D721Med (cell line): ENCODE measurements around the gene VAV3.

Experiments used
- DNase-seq: peaks from one replicate; pipeline ENCODE4 v3.0.0; 2011; ENCODE audit warnings: low spot score; ENCODE audit not compliant: insufficient read length
- FAIRE-seq: peaks from 2 replicates; lab custom pipeline; 2011; peaks lifted over from hg19 to GRCh38; lab: Jason Lieb, UNC
- TF ChIP-seq, protein P1 (sequence below): IDR thresholded peaks from 2 replicates; pipeline ENCODE4 v1.5.1; 2012; ENCODE audit warnings: mild to moderate bottlenecking, control low read depth; ENCODE audit not compliant: insufficient read depth; ENCODE audit errors: missing control alignments

Gene VAV3

DNA sequence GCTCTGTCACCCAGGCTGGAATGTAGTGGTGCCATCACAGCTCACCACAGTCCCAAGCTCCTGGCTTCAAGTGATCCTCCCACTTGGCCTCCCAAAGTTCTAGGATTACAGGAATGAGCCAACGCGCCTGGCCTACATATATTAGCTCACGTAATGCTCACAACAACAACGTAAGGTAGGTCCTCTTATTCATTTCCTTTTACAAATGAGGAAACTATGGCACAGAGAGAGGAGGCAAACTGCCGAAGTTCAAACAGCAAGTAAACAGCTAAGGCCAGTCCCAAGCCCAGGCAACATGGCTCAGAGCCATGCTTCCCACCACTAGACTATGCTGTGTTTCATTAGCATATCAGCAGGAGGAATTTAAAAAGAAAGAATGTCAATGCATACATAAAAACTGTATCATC is 284.4 kb downstream of the VAV3 start:
- FAIRE-seq (no peak), DNase-seq (no peak)
- TF ChIP-seq, protein P1, sequence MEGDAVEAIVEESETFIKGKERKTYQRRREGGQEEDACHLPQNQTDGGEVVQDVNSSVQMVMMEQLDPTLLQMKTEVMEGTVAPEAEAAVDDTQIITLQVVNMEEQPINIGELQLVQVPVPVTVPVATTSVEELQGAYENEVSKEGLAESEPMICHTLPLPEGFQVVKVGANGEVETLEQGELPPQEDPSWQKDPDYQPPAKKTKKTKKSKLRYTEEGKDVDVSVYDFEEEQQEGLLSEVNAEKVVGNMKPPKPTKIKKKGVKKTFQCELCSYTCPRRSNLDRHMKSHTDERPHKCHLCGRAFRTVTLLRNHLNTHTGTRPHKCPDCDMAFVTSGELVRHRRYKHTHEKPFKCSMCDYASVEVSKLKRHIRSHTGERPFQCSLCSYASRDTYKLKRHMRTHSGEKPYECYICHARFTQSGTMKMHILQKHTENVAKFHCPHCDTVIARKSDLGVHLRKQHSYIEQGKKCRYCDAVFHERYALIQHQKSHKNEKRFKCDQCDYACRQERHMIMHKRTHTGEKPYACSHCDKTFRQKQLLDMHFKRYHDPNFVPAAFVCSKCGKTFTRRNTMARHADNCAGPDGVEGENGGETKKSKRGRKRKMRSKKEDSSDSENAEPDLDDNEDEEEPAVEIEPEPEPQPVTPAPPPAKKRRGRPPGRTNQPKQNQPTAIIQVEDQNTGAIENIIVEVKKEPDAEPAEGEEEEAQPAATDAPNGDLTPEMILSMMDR = no peak

DNA sequence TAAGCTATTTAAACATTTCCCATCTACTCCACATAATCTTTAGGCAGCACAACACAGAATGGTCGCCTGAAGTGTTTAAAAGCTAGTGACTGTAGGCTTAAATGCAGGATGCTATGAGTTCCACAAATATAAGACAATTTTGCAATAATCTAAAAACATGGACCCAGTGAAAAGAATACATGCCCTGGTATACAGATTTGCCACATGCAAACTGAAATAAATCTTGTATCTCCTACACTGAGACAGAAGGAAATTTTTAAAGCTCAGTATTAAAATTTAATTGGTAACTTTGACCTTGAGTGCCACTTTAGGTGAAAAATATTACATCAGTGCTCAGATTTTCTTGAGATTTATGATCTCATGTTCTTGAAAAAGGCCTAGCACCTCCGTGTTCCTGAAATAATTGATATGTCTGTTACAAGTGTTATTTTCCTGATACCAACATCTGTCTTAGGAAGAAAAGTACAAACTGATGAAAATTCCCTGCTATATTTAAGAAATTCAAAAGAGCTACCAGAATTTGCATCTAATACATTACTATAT is 285.5 kb downstream of the VAV3 start:
- DNase-seq = no peak
- FAIRE-seq = peak; percentile 32
- TF ChIP-seq, protein P1 = no peak

DNA sequence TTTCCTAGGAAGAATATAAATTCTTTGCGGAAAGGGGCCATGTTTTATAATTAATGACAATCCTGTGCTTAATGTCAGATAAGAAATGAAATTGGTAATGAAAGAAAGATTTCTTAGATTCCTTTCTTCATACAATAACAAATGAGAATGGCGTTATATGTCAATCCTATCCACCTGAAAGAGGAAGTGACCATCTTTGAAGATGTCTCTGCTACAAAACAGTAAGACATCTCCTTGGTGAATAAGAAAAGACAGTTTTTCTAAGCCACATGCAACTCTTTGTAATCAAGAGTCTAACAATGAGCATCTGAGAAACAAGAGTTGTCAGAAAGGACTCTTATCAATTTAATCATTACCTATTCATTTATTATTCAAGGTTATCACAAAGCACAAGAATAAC is 286.0 kb downstream of the VAV3 start:
- FAIRE-seq (no peak), DNase-seq (no peak)
- TF ChIP-seq, protein P1 = no peak

DNA sequence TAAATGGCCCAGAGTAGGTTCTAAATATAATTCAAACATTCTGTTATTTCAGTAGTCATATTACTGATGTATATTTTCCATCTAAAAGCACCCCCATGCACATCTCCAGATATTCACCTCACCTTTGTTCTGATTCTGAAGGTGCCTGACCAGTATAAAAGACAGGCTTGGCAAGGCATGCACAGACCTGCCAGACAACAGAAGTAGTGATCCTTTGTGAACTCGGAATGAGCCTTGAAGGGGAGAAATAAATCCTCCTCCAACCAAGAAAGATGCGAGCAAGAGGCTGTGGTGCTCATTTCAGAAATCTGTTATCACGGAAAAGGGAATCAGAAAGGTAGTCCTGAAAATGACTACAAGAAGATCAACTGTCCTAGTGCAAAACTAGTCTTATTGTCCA is 287.3 kb downstream of the VAV3 start:
- FAIRE-seq = no peak

DNA sequence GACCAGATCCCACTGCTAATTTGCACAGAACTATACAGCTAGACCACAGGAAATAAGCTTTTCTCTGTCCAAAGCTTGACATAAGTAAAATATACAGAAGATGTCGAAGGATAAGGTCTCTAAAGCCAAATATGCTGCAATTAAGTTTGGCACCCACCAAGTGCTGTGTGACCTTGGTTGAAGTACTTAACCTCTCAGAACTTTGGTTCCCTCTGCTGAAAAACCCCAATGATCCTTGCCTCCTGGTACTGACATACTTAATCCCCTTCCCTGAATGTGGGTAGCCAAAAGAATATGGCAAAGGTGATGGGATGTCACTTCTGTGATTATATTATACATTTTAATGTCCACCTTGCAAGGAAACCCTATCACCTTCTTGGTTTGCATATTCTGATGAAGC is 290.5 kb downstream of the VAV3 start:
- no peak for DNase-seq

More for the DNA sequence above, 287.3 kb downstream of the VAV3 start:
- no peak for DNase-seq
- TF ChIP-seq, protein P1 = no peak

DNA sequence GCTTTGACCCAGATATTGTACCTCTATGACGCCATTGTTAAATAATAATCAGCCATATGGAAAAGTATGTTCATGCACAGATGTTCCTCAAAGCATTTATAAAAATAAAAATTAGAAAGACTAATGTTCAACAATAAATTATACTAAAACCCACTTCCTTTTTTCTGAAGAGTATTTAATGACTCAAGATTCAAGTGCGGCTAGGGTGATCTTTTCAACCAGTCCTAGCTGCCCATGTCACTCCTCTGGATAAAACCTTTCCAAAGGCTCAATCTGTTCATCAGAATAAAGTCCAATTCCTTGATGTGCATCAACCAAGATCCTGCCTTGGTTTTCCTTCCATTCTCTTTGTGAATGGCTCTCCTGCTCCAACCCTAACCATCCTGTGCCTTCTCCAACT is 292.0 kb downstream of the VAV3 start:
- FAIRE-seq (no peak), DNase-seq (no peak)
- TF ChIP-seq, protein P1 = no peak

More for the DNA sequence above, 290.5 kb downstream of the VAV3 start:
- TF ChIP-seq, protein P1 = no peak
- no peak for FAIRE-seq

DNA sequence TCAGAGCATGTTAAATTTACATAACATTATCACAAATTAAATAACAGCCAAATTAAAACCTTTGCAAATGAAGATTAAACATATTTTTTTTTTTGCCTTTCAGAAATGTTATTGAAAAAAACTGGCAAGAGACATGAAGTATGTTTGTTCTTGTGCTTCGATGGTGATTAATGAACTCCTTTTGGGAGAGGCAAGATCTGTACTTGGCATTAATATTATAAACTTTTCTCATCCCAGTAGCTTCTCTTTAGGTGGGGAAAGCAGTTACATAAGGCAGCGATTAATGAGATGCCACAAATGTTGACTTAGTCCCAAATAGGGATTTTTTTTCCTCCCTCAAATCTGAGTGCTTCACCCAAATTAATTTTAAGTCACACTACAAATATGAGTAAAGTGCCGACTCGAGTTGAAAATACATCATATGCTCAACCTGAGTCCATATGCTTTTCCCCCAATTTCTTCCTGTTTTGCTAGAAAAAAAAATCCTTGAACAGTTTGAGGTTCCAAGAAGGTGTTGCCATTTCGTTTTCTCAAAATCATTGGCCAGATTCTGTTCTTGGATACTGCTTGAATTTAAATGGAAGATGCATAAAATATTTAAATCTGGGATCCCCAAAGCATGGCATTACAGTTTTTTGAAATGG is 294.5 kb downstream of the VAV3 start:
- TF ChIP-seq, protein P1 = no peak
- no peak for DNase-seq
- FAIRE-seq = no peak
